ENCODE measurements around the gene EPOP. TPM values are rescaled to one million over a fixed set of nuclear protein-coding genes. Genes with fewer than 3 reads are reported as not detected.

EPOP gene
- total and polyA plus RNA-seq, 8 donors: 1.5 to 2.1 (median 1.7) TPM

DNA sequence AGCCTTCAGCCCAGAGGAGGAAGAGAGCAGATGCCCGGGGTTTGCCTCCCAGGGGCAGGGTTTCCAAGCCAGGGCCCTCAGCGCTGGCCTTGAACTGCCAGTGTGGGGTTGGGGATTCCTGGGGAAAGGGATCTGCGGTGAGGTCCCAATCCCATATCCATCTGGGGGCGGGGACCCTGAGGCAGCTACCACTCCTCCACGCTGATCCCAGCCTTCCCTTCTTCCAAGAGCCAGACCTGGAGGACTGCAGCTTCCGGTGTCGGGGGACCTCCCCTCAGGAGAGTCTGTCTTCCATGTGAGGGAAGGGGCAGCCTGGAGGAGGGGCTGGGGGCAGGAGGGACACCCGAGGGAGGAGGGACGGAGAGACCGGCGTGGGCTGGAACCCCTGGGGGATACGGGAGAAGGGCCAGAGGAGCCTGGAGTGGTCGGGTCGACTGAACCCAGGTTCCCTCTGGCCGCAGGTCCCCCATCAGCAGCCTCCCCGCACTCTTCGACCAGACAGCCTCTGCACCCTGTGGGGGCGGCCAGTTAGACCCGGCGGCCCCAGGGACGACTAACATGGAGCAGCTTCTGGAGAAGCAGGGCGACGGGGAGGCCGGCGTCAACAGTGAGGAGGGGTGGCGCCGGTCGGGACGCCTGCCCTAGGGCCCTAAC, 44.7 kb upstream of the EPOP start:
- TF ChIP-seq, protein P1, sequence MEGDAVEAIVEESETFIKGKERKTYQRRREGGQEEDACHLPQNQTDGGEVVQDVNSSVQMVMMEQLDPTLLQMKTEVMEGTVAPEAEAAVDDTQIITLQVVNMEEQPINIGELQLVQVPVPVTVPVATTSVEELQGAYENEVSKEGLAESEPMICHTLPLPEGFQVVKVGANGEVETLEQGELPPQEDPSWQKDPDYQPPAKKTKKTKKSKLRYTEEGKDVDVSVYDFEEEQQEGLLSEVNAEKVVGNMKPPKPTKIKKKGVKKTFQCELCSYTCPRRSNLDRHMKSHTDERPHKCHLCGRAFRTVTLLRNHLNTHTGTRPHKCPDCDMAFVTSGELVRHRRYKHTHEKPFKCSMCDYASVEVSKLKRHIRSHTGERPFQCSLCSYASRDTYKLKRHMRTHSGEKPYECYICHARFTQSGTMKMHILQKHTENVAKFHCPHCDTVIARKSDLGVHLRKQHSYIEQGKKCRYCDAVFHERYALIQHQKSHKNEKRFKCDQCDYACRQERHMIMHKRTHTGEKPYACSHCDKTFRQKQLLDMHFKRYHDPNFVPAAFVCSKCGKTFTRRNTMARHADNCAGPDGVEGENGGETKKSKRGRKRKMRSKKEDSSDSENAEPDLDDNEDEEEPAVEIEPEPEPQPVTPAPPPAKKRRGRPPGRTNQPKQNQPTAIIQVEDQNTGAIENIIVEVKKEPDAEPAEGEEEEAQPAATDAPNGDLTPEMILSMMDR (IDR thresholded peaks at IDR 0.05): no peak
- H3K9me3 ChIP-seq: no peaks in the 10 kb centered on the region
- H3K36me3 ChIP-seq: peaks cover 0 to 100% of the 10 kb centered on the region in 2 donors
- no peaks in the 10 kb centered on the region for H3K27me3 ChIP-seq
- ATAC-seq: no peak
- H3K27ac ChIP-seq: no peak overlapping the region
- DNase-seq: no peak
- H3K4me3 ChIP-seq: no peak overlapping the region
- intact Hi-C loops (cut with DNase I): no loop called here
- no peaks in the 10 kb centered on the region for H3K4me1 ChIP-seq

DNA sequence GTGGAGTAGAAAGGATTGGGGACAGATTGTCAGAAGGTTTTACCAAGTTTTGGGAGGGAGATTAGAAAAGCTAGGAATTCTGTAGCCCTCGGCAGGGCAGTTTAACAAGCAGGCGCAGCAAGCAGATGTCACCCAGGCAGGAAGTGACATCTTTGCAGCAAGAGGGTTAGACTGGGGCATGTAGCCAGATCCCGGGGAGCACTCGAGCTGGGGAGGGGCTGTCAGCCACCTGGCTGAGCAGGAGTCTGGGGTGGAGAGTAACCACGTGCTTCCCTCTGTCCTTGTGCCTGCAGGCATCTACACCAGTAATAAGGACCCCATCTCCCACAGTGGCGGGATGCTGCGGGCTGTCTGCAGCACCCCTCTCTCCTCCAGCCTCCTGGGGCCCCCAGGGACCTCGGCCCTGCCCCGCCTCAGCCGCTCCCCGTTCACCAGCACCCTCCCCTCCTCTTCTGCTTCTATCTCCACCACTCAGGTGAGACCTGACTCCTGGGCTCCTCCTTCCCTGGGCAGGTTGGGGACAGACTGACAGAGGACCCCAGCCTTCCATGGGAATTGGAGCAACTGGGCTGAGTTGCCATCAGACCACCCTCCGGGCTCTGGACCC, 42.5 kb upstream of the EPOP start:
- no peak overlapping the region for H3K4me3 ChIP-seq
- intact Hi-C loops (cut with DNase I): no loop called here
- H3K27me3 ChIP-seq: no peaks in the 10 kb centered on the region
- no peak overlapping the region for H3K27ac ChIP-seq
- TF ChIP-seq, protein P1 (IDR thresholded peaks at IDR 0.05): no peak
- ATAC-seq: no peak
- H3K9me3 ChIP-seq: no peaks in the 10 kb centered on the region
- H3K36me3 ChIP-seq: peaks cover 0 to 100% of the 10 kb centered on the region in 2 donors
- peaks cover 0 to 6% of the 10 kb centered on the region in 2 donors for H3K4me1 ChIP-seq
- no peak for DNase-seq

DNA sequence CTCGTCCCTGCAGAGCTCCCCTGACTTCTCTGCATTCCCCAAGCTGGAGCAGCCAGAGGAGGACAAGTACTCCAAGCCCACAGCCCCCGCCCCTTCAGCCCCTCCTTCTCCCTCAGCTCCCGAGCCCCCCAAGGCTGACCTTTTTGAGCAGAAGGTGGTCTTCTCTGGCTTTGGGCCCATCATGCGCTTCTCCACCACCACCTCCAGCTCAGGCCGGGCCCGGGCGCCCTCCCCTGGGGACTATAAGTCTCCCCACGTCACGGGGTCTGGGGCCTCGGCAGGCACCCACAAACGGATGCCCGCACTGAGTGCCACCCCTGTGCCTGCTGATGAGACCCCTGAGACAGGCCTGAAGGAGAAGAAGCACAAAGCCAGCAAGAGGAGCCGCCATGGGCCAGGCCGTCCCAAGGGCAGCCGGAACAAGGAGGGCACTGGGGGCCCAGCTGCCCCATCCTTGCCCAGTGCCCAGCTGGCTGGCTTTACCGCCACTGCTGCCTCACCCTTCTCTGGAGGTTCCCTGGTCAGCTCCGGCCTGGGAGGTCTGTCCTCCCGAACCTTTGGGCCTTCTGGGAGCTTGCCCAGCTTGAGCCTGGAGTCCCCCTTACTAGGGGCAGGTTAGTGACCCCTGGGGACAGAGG, 41.7 kb upstream of the EPOP start:
- peaks cover 0 to 100% of the 10 kb centered on the region in 2 donors for H3K36me3 ChIP-seq
- no peak for ATAC-seq
- TF ChIP-seq, protein P1 (IDR thresholded peaks at IDR 0.05): no peak

DNA sequence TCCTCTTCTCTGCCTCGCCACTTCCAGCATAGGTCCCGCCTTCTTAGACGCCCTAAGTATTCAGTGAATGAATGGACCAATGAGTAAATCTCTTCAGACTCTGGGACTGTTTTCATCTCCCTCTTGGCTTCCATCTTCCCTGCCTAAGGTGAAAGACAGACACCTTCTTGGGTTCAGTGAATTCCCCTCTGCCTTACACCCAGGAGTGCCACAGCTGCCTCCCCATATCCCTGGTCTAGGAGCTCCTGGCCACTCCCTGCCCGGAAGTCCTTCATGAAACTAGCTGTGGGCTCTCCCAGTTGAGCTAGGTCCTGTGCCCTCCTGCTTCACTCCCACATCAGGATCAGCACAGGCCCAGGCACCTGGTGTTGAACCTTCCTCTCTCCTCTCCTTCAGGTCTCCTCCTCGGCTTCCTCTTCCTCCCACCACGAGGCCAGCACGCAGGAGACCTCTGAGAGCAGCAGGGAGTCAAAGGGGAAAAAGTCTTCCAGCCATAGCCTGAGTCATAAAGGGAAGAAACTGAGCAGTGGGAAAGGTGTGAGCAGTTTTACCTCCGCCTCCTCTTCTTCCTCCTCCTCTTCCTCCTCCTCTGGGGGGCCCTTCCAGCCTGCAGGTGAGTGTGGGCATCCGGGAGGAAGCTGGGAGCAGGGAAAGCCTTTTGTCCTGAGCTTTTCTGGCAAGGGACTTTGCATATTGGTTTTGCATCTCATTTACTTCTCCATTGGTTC, 40.6 kb upstream of the EPOP start:
- Histone ChIP-seq H3K9me3 (no peaks in the 10 kb centered on the region), H3K4me1 (peaks cover 0 to 6% of the 10 kb centered on the region in 2 donors), H3K4me3 (no peak overlapping the region), H3K36me3 (peaks cover 0 to 94% of the 10 kb centered on the region in 2 donors), H3K27ac (no peak overlapping the region), H3K27me3 (no peaks in the 10 kb centered on the region)
- TF ChIP-seq, protein P1 (IDR thresholded peaks at IDR 0.05): no peak
- DNase-seq: no peak
- no peak for ATAC-seq
- intact Hi-C loops (cut with DNase I): no loop called here

More for the DNA sequence above, 41.7 kb upstream of the EPOP start:
- Histone ChIP-seq H3K27ac (no peak overlapping the region), H3K27me3 (no peaks in the 10 kb centered on the region), H3K4me1 (peaks cover 0 to 6% of the 10 kb centered on the region in 2 donors), H3K9me3 (no peaks in the 10 kb centered on the region), H3K4me3 (no peak overlapping the region)
- intact Hi-C loops (cut with DNase I): no loop called here
- no peak for DNase-seq

Data from left lung (tissue), 10 donors.